GM10266 (cell line): Measurements from ENCODE around the gene NCOA7.

ENCODE experiments used
- DNase-seq: peaks from one replicate; pipeline ENCODE4 v3.0.0; 2012; ENCODE audit errors: extremely low spot score
- CTCF ChIP-seq: IDR thresholded peaks from 2 replicates; pipeline ENCODE4 v1.5.1; 2012; ENCODE audit warnings: mild to moderate bottlenecking, low read depth; ENCODE audit not compliant: control insufficient read depth, insufficient read depth; ENCODE audit errors: missing control alignments

The NCOA7 gene

GRCh38 chr6:125869427-125869826 is 78.7 kb downstream of the NCOA7 start:
- DNase-seq: no peak
- TF ChIP-seq CTCF: no peak

- TF ChIP-seq CTCF: no peak
- no peak for DNase-seq
Measured at GRCh38 chr6:125871365-125871764, 80.6 kb downstream of the NCOA7 start.

- no peak for TF ChIP-seq CTCF
- DNase-seq: no peak
Measured at GRCh38 chr6:125872259-125872921, 81.6 kb downstream of the NCOA7 start.

GRCh38 chr6:125882243-125882642 is 91.5 kb downstream of the NCOA7 start:
- no peak for TF ChIP-seq CTCF
- DNase-seq: no peak

GRCh38 chr6:125884634-125885371 is 94.0 kb downstream of the NCOA7 start:
- DNase-seq: no peak
- no peak for TF ChIP-seq CTCF

GRCh38 chr6:125886021-125886420 is 95.3 kb downstream of the NCOA7 start:
- TF ChIP-seq CTCF: no peak

GRCh38 chr6:125886914-125887313 is 96.2 kb downstream of the NCOA7 start:
- no peak for TF ChIP-seq CTCF
- DNase-seq: no peak

More at GRCh38 chr6:125886021-125886420, 95.3 kb downstream of the NCOA7 start:
- DNase-seq: no peak
